Fibroblast of lung (primary cell): Measurements from ENCODE around the gene ELOA. TPM values are rescaled to one million over a fixed set of nuclear protein-coding genes. Genes with fewer than 3 reads are reported as not detected.

Experiments used
- DNase-seq, 2 donors: peaks; one replicate each; pipeline versions ENCODE4 v3.0.0 to v3.0.0-alpha.2; 2010; ENCODE audit warnings: low read depth in 2 of 2
- H2AFZ ChIP-seq: 2 replicates; pipeline ENCODE4 v1.5.1; 2012; ENCODE audit warnings: low read length, control low read depth, inconsistent platforms
- H3K27ac ChIP-seq: 2 replicates; pipeline ENCODE4 v1.5.1; 2011; ENCODE audit warnings: low read length, control low read depth; ENCODE audit not compliant: insufficient read depth
- H3K27me3 ChIP-seq: 2 replicates; pipeline ENCODE4 v1.5.1; 2011; ENCODE audit warnings: mild to moderate bottlenecking, low read length; ENCODE audit not compliant: control insufficient read depth, insufficient read depth
- H3K36me3 ChIP-seq: 2 replicates; pipeline ENCODE4 v1.5.1; 2011; ENCODE audit warnings: low read length; ENCODE audit not compliant: control insufficient read depth, insufficient read depth
- H3K4me1 ChIP-seq: 2 replicates; pipeline ENCODE4 v1.5.1; 2011; ENCODE audit warnings: low read length; ENCODE audit not compliant: control insufficient read depth, insufficient read depth; ENCODE audit errors: extremely low read depth
- H3K4me2 ChIP-seq: 2 replicates; pipeline ENCODE4 v1.5.1; 2011; ENCODE audit warnings: low read length, control low read depth; ENCODE audit not compliant: insufficient read depth; ENCODE audit errors: extremely low read depth
- H3K4me3 ChIP-seq, 4 experiments: fragments of 200-600 bp in 1 of 4; sonication (generic) in 1 of 4; replicated peaks in 1 of 4; 2 replicates each; pipeline ENCODE4 v1.5.1; 2011 to 2016; ENCODE audit warnings: low read length in 4 of 4, low read depth in 3 of 4, mild to moderate bottlenecking in 3 of 4, control low read depth in 2 of 4, inconsistent platforms in 1 of 4, mixed read lengths in 1 of 4; ENCODE audit not compliant: insufficient read depth in 1 of 4; ENCODE audit errors: control extremely low read depth in 1 of 4
- H3K79me2 ChIP-seq: 2 replicates; pipeline ENCODE4 v1.5.1; 2012; ENCODE audit warnings: mild to moderate bottlenecking, low read length, inconsistent platforms; ENCODE audit not compliant: control insufficient read depth, insufficient read depth
- H3K9ac ChIP-seq: 2 replicates; pipeline ENCODE4 v1.5.1; 2011; ENCODE audit warnings: mild to moderate bottlenecking, low read length, control low read depth; ENCODE audit not compliant: insufficient read depth
- H3K9me3 ChIP-seq: 2 replicates; pipeline ENCODE4 v1.5.1; 2012; ENCODE audit warnings: low read depth, low read length; ENCODE audit not compliant: control insufficient read depth, insufficient read depth
- H4K20me1 ChIP-seq: 2 replicates; pipeline ENCODE4 v1.5.1; 2011; ENCODE audit warnings: low read length; ENCODE audit not compliant: control insufficient read depth, insufficient read depth; ENCODE audit errors: extremely low read depth
- CTCF ChIP-seq, 2 donors: IDR thresholded peaks in 1 of 2; conservative IDR thresholded peaks in 1 of 2; 1 replicate in 1 of 2; 2 replicates in 1 of 2; pipeline ENCODE4 v1.5.1; 2011 to 2012; ENCODE audit warnings: low read length in 2 of 2, control low read depth in 1 of 2, inconsistent platforms in 1 of 2, low read depth in 1 of 2, mild to moderate bottlenecking in 1 of 2
- EZH2 ChIP-seq: IDR thresholded peaks from 2 replicates; pipeline ENCODE4 v1.5.1; 2012; ENCODE audit warnings: low read length, control low read depth, mild to moderate bottlenecking; ENCODE audit errors: missing control alignments
- polyA plus RNA-seq, 2 donors: library from polyadenylated mRNA; depleted of rRNA in 1 of 2; stranded (reverse) in 1 of 2; unstranded in 1 of 2; fragments of >200 nt; gene quantifications; 2 replicates each; pipeline ENCODE4 v1.2.1, GENCODE V29; 2011 to 2012; ENCODE audit warnings: missing spikeins in 1 of 2
- total RNA-seq: library from RNA; depleted of rRNA; stranded (reverse); fragments of >200 nt; gene quantifications from 2 replicates; pipeline ENCODE4 v1.2.1, GENCODE V29; 2014

ELOA gene
- total and polyA plus RNA-seq, 2 donors (not counting 1 experiment from before 2014, with no cell fraction given): 19.3 to 34.1 TPM

DNA sequence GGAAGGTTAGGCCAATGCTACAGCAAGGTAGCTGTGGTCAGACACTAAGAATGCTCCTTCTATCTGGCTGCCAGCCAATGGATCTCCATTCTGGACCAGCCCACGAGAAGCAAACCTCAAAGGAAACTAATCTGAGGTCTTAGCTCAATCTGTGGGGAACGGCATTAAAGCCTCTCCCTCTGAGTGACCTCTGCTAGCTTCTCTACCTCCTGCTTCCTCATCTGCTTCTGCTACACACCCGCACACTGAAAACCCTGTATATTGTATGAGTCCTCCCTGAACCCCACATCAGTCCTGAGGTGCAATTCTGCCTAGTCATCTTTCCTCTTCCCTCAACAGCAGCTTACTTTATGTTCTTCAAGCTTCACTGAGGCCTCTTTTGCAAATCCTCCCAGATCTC is 64.2 kb downstream of the ELOA start:
- no peak for TF ChIP-seq CTCF (conservative IDR thresholded peaks at IDR 0.05 in 1 of 2, IDR thresholded peaks at IDR 0.05 in 1 of 2; ENCODE audit: low read depth in 1 of 2, low read length in 2 of 2)
- TF ChIP-seq EZH2: no peak
- peaks cover 2% of the 10 kb centered on the region for H3K36me3 ChIP-seq
- H4K20me1 ChIP-seq: no peaks in the 10 kb centered on the region
- H3K9me3 ChIP-seq: no peaks in the 10 kb centered on the region
- H2AFZ ChIP-seq: no peak overlapping the region
- no peak overlapping the region for H3K4me2 ChIP-seq
- DNase-seq: peak in 1 of 2 donors; percentile 29
- no peak overlapping the region for H3K4me3 ChIP-seq
- H3K27ac ChIP-seq: no peak overlapping the region
- no peak overlapping the region for H3K9ac ChIP-seq
- no peaks in the 10 kb centered on the region for H3K4me1 ChIP-seq
- no peaks in the 10 kb centered on the region for H3K79me2 ChIP-seq
- H3K27me3 ChIP-seq: no peaks in the 10 kb centered on the region

- DNase-seq: peak; percentile 52 to 62
- H2AFZ ChIP-seq: no peak overlapping the region
These were observed 66.5 kb downstream of the ELOA start for GRCh38 chr1:23809751-23810171.

GRCh38 chr1:23810818-23811540 is 67.7 kb downstream of the ELOA start:
- no peaks in the 10 kb centered on the region for H3K4me1 ChIP-seq
- H3K9ac ChIP-seq: no peak overlapping the region
- peaks cover 5% of the 10 kb centered on the region for H3K36me3 ChIP-seq
- no peak overlapping the region for H3K27ac ChIP-seq
- H3K4me2 ChIP-seq: no peak overlapping the region
- H4K20me1 ChIP-seq: no peaks in the 10 kb centered on the region
- no peak for TF ChIP-seq EZH2
- peak; percentile 45 to 69 for TF ChIP-seq CTCF (conservative IDR thresholded peaks at IDR 0.05 in 1 of 2, IDR thresholded peaks at IDR 0.05 in 1 of 2; ENCODE audit: low read depth in 1 of 2, low read length in 2 of 2)
- DNase-seq: peak in 1 of 2 donors; percentile 25
- no peaks in the 10 kb centered on the region for H3K9me3 ChIP-seq
- H2AFZ ChIP-seq: no peak overlapping the region
- no peaks in the 10 kb centered on the region for H3K27me3 ChIP-seq
- no peak overlapping the region for H3K4me3 ChIP-seq
- no peaks in the 10 kb centered on the region for H3K79me2 ChIP-seq

More at GRCh38 chr1:23809751-23810171, 66.5 kb downstream of the ELOA start:
- TF ChIP-seq EZH2 (no peak), CTCF (conservative IDR thresholded peaks at IDR 0.05 in 1 of 2, IDR thresholded peaks at IDR 0.05 in 1 of 2; ENCODE audit: low read depth in 1 of 2, low read length in 2 of 2) (peak; percentile 63 to 77)
- Histone ChIP-seq H3K36me3 (peaks cover 5% of the 10 kb centered on the region), H3K27me3 (no peaks in the 10 kb centered on the region), H3K4me1 (no peaks in the 10 kb centered on the region), H3K27ac (no peak overlapping the region), H4K20me1 (no peaks in the 10 kb centered on the region), H3K4me3 (no peak overlapping the region), H3K79me2 (no peaks in the 10 kb centered on the region), H3K9me3 (no peaks in the 10 kb centered on the region), H3K4me2 (no peak overlapping the region), H3K9ac (no peak overlapping the region)

Other genes with a start within 250 kb of the ELOA start
- gene E2F2, start 212.2 kb upstream of the ELOA start, total RNA-seq: 0.17 TPM in 1 of 2 replicates, not detected in the other
- 0.26 and 0.85 TPM in 2 replicates for gene E2F2, start 212.2 kb upstream of the ELOA start, polyA plus RNA-seq
- 9.9 and 42.9 TPM in 2 replicates for gene ID3, start 184.0 kb upstream of the ELOA start, total RNA-seq
- 23.0 and 35.2 TPM in 2 replicates for gene ID3, start 184.0 kb upstream of the ELOA start, polyA plus RNA-seq
- 1,214 and 1,412 TPM in 2 replicates for gene RPL11, start 51.7 kb upstream of the ELOA start, total RNA-seq
- 1,477 and 1,551 TPM in 2 replicates for gene RPL11, start 51.7 kb upstream of the ELOA start, polyA plus RNA-seq
- 29.5 and 40.5 TPM in 2 replicates for gene PITHD1, start 34.9 kb downstream of the ELOA start, total RNA-seq
- gene PITHD1, start 34.9 kb downstream of the ELOA start, polyA plus RNA-seq: 47.7 and 58.6 TPM in 2 replicates
- gene LYPLA2, start 47.7 kb downstream of the ELOA start, total RNA-seq: 27.5 and 29.2 TPM in 2 replicates
- 20.4 and 29.1 TPM in 2 replicates for gene LYPLA2, start 47.7 kb downstream of the ELOA start, polyA plus RNA-seq
- 14.1 and 16.0 TPM in 2 replicates for gene GALE, start 57.3 kb downstream of the ELOA start, total RNA-seq
- gene GALE, start 57.3 kb downstream of the ELOA start, polyA plus RNA-seq: 11.9 and 19.6 TPM in 2 replicates
- gene HMGCL, start 82.0 kb downstream of the ELOA start, total RNA-seq: 59.3 and 74.6 TPM in 2 replicates
- 34.1 and 41.3 TPM in 2 replicates for gene HMGCL, start 82.0 kb downstream of the ELOA start, polyA plus RNA-seq
- 8.7 and 9.7 TPM in 2 replicates for gene FUCA1, start 124.8 kb downstream of the ELOA start, total RNA-seq
- gene FUCA1, start 124.8 kb downstream of the ELOA start, polyA plus RNA-seq: 4.1 and 5.9 TPM in 2 replicates
- not detected in 2 replicates for gene CNR2, start 169.9 kb downstream of the ELOA start, total RNA-seq
- not detected in 2 replicates for gene CNR2, start 169.9 kb downstream of the ELOA start, polyA plus RNA-seq
- 84.4 and 91.7 TPM in 2 replicates for gene PNRC2, start 216.4 kb downstream of the ELOA start, total RNA-seq
- 86.6 and 96.6 TPM in 2 replicates for gene PNRC2, start 216.4 kb downstream of the ELOA start, polyA plus RNA-seq
- gene SRSF10, start 236.9 kb downstream of the ELOA start, total RNA-seq: 83.0 and 93.5 TPM in 2 replicates
- gene SRSF10, start 236.9 kb downstream of the ELOA start, polyA plus RNA-seq: 113 and 118 TPM in 2 replicates